OCI-LY3 (cell line): ENCODE measurements around the gene SV2B.

Experiments used
- H2AFZ ChIP-seq: fragments of 200-600, 300-600 bp; shearing (Covaris generic); 2 replicates; pipeline ENCODE4 v1.6.0; 2014; ENCODE audit warnings: antibody characterized with exemption, low read depth, low read length
- H3K27ac ChIP-seq: fragments of 200-600, 300-600 bp; sonication (generic); 2 replicates; pipeline ENCODE4 v1.5.1; 2014; ENCODE audit warnings: mild to moderate bottlenecking, low read length, moderate library complexity, mixed read lengths
- H3K27me3 ChIP-seq: fragments of 200-600, 300-600 bp; sonication (generic); 2 replicates; pipeline ENCODE4 v1.6.1; 2014; ENCODE audit warnings: low read depth, low read length, mixed read lengths
- H3K36me3 ChIP-seq: fragments of 200-600, 300-600 bp; sonication (generic); replicated peaks from 2 replicates; pipeline ENCODE3; 2014; ENCODE audit warnings: low read depth, low read length, mixed read lengths
- H3K4me1 ChIP-seq: fragments of 300-600, 200-600 bp; sonication (generic); 2 replicates; pipeline ENCODE4 v1.6.1; 2014; ENCODE audit warnings: low read length, mixed read lengths
- H3K4me2 ChIP-seq: fragments of 200-600, 300-600 bp; sonication (generic); 2 replicates; pipeline ENCODE4 v1.6.1; 2014; ENCODE audit warnings: low read length, mixed read lengths
- H3K4me3 ChIP-seq: fragments of 300-600, 200-600 bp; sonication (generic); 2 replicates; pipeline ENCODE4 v1.5.1; 2014; ENCODE audit warnings: antibody characterized with exemption, mild to moderate bottlenecking, low read length, moderate library complexity
- H3K79me2 ChIP-seq: fragments of 300-600, 200-600 bp; shearing (Covaris generic); 2 replicates; pipeline ENCODE4 v1.6.1; 2014; ENCODE audit warnings: mild to moderate bottlenecking, low read length, mixed read lengths
- H3K9ac ChIP-seq: fragments of 300-600, 200-600 bp; shearing (Covaris generic); 2 replicates; pipeline ENCODE4 v1.6.0; 2014; ENCODE audit warnings: mild to moderate bottlenecking, low read length, moderate library complexity
- H3K9me3 ChIP-seq: fragments of 200-600, 300-600 bp; shearing (Covaris generic); 2 replicates; pipeline ENCODE4 v1.6.1; 2014; ENCODE audit warnings: low read length, mixed read lengths; ENCODE audit not compliant: insufficient read depth
- H4K20me1 ChIP-seq: fragments of 200-600, 300-600 bp; sonication (generic); 2 replicates; pipeline ENCODE4 v1.6.1; 2016; ENCODE audit warnings: low read length, mixed read lengths; ENCODE audit not compliant: insufficient read depth
- CTCF ChIP-seq: fragments of 200-600, 300-600 bp; sonication (generic); IDR thresholded peaks from 2 replicates; pipeline ENCODE4 v1.5.1; 2014; ENCODE audit warnings: antibody characterized with exemption, low read length, low read depth
- EZH2phosphoT487 ChIP-seq: fragments of 200-600 bp; shearing (Covaris generic); IDR thresholded peaks from 2 replicates; pipeline ENCODE4 v1.6.1; 2018; ENCODE audit warnings: antibody characterized with exemption, mixed run types, low read depth

Gene SV2B

GRCh38 chr15:91114301-91114700, 14.2 kb downstream of the SV2B start:
- H3K36me3 ChIP-seq = no peaks in the 10 kb centered on the region
- no peak overlapping the region for H3K9ac ChIP-seq
- H3K27ac ChIP-seq = no peak overlapping the region
- no peaks in the 10 kb centered on the region for H3K4me1 ChIP-seq
- H3K27me3 ChIP-seq = peaks cover 45% of the 10 kb centered on the region; the same call in 1 of the 2 replicates
- no peaks in the 10 kb centered on the region for H3K79me2 ChIP-seq
- no peaks in the 10 kb centered on the region for H3K9me3 ChIP-seq
- TF ChIP-seq CTCF (no peak), EZH2phosphoT487 (no peak)
- H3K4me3 ChIP-seq = no peak overlapping the region
- H2AFZ ChIP-seq = no peak overlapping the region
- H3K4me2 ChIP-seq = no peak overlapping the region
- H4K20me1 ChIP-seq = no peaks in the 10 kb centered on the region

GRCh38 chr15:91116113-91117067, 16.3 kb downstream of the SV2B start:
- Histone ChIP-seq H3K4me1 (no peaks in the 10 kb centered on the region), H3K9me3 (no peaks in the 10 kb centered on the region), H4K20me1 (no peaks in the 10 kb centered on the region), H3K9ac (no peak overlapping the region), H3K4me3 (no peak overlapping the region), H3K36me3 (no peaks in the 10 kb centered on the region), H2AFZ (no peak overlapping the region), H3K27me3 (peaks cover 30% of the 10 kb centered on the region; the same call in 1 of the 2 replicates), H3K27ac (no peak overlapping the region), H3K79me2 (no peaks in the 10 kb centered on the region), H3K4me2 (no peak overlapping the region)
- no peak for TF ChIP-seq EZH2phosphoT487
- TF ChIP-seq CTCF = no peak

GRCh38 chr15:91117375-91117774, 17.3 kb downstream of the SV2B start:
- Histone ChIP-seq H3K9me3 (no peaks in the 10 kb centered on the region), H2AFZ (no peak overlapping the region), H3K36me3 (no peaks in the 10 kb centered on the region), H3K27me3 (peaks cover 33% of the 10 kb centered on the region; the same call in 1 of the 2 replicates), H4K20me1 (no peaks in the 10 kb centered on the region), H3K9ac (no peak overlapping the region), H3K79me2 (no peaks in the 10 kb centered on the region), H3K27ac (no peak overlapping the region), H3K4me3 (no peak overlapping the region), H3K4me2 (no peak overlapping the region), H3K4me1 (no peaks in the 10 kb centered on the region)
- no peak for TF ChIP-seq CTCF
- no peak for TF ChIP-seq EZH2phosphoT487

- Histone ChIP-seq H3K9ac (no peak overlapping the region), H3K79me2 (no peaks in the 10 kb centered on the region), H4K20me1 (no peaks in the 10 kb centered on the region), H2AFZ (no peak overlapping the region), H3K27ac (no peak overlapping the region), H3K4me2 (no peak overlapping the region), H3K4me3 (no peak overlapping the region), H3K36me3 (no peaks in the 10 kb centered on the region), H3K4me1 (no peaks in the 10 kb centered on the region), H3K27me3 (peaks cover 39% of the 10 kb centered on the region), H3K9me3 (no peaks in the 10 kb centered on the region)
- TF ChIP-seq EZH2phosphoT487 (no peak), CTCF (no peak)
Measured at GRCh38 chr15:91118817-91119590, 18.9 kb downstream of the SV2B start.
